A549 (cell line): ENCODE data around the gene MAPK1. TPM values are rescaled to one million over a fixed set of nuclear protein-coding genes. Genes with fewer than 3 reads are reported as not detected.

Experiments used
- ATAC-seq, 2 experiments: fragments of 200-7000 bp in 1 of 2; fragments of >200 bp in 1 of 2; cut with Nextera tagmentation in 1 of 2; cut with Tn5 transposase in 1 of 2; 3 replicates each; pipeline versions ENCODE4 v1.8.0 to v1.9.1; 2018 to 2020; ENCODE audit warnings: mild to moderate bottlenecking in 1 of 2, moderate library complexity in 1 of 2
- CTCF ChIA-PET: fragments of 300-600 bp; sonication (Branson Sonifier 250); formaldehyde crosslinking; extraction: SDS; loops from one replicate; lab custom pipeline; 2021; ENCODE audit warnings: antibody characterized with exemption, inconsistent platforms; lab: Yijun Ruan, JAX
- POLR2A ChIA-PET: fragments of 350-600 bp; formaldehyde crosslinking; extraction: SDS; loops from one replicate; lab custom pipeline; 2021; ENCODE audit warnings: antibody characterized with exemption, inconsistent platforms; lab: Yijun Ruan, JAX
- DNase-seq, 2 experiments: peaks; one replicate each; pipeline versions ENCODE4 v3.0.0 to v3.0.0-alpha.2; 2011 to 2016; ENCODE audit warnings: low read depth in 1 of 2, low spot score in 1 of 2
- FAIRE-seq: peaks from 2 replicates; lab custom pipeline; 2011; peaks lifted over from hg19 to GRCh38; lab: Jason Lieb, UNC
- H3K27ac ChIP-seq, 2 experiments: fragments of >200 bp; sonication (Bioruptor Twin); formaldehyde crosslinking; 3 replicates each; pipeline ENCODE4 v1.5.1; 2016 to 2017
- H3K4me1 ChIP-seq: fragments of >200 bp; sonication (Bioruptor Twin); formaldehyde crosslinking; 3 replicates; pipeline ENCODE4 v1.6.1; 2016
- H3K4me2 ChIP-seq: fragments of >200 bp; sonication (Bioruptor Twin); formaldehyde crosslinking; 3 replicates; pipeline ENCODE4 v1.6.1; 2016
- H3K4me3 ChIP-seq: fragments of >200 bp; sonication (Bioruptor Twin); formaldehyde crosslinking; 3 replicates; pipeline ENCODE4 v1.5.1; 2016
- H3K9me3 ChIP-seq: fragments of >200 bp; sonication (Bioruptor Twin); formaldehyde crosslinking; 3 replicates; pipeline ENCODE4 v1.6.1; 2016
- CEBPB ChIP-seq, 2 experiments: fragments of >200 bp in 1 of 2; sonication (Bioruptor Twin) in 1 of 2; formaldehyde crosslinking in 1 of 2; IDR thresholded peaks; 2 replicates each; pipeline ENCODE4 v1.6.1; 2012 to 2016
- CHD4 ChIP-seq: fragments of 200-600 bp; sonication (generic); IDR thresholded peaks from 2 replicates; pipeline ENCODE4 v1.6.1; 2016; ENCODE audit warnings: antibody characterized with exemption, mild to moderate bottlenecking, borderline replicate concordance
- EHF ChIP-seq: fragments of 250-450 bp; sonication (Bioruptor Pico); IDR thresholded peaks from 2 replicates; pipeline ENCODE4 v1.5.0; 2020; ENCODE audit warnings: mild to moderate bottlenecking
- ESRRA ChIP-seq: fragments of 150-350 bp; IDR thresholded peaks from 2 replicates; pipeline ENCODE4 v1.6.1; 2014; ENCODE audit warnings: mild to moderate bottlenecking, low read length, borderline replicate concordance
- FOXS1 ChIP-seq: fragments of 250-450 bp; sonication (Bioruptor Pico); IDR thresholded peaks from 2 replicates; pipeline ENCODE4 v1.5.0; 2020; ENCODE audit warnings: mild to moderate bottlenecking, moderate library complexity
- HDAC2 ChIP-seq: fragments of 200-600 bp; sonication (generic); IDR thresholded peaks from 2 replicates; pipeline ENCODE4 v1.6.1; 2016
- JUN ChIP-seq, 2 experiments: fragments of >200 bp; sonication (Bioruptor Twin); formaldehyde crosslinking; IDR thresholded peaks; 2 replicates in 1 of 2; 3 replicates in 1 of 2; pipeline ENCODE4 v1.6.1; 2016 to 2017
- KDM5A ChIP-seq: fragments of 200-600 bp; sonication (generic); IDR thresholded peaks from 2 replicates; pipeline ENCODE4 v1.6.1; 2016; ENCODE audit warnings: antibody characterized with exemption, mild to moderate bottlenecking
- MYC ChIP-seq: IDR thresholded peaks from 2 replicates; pipeline ENCODE4 v1.6.1; 2012; ENCODE audit warnings: mild to moderate bottlenecking, inconsistent platforms, low read length, improper control_type of control experiment, borderline replicate concordance
- NPAS2 ChIP-seq: fragments of 250-450 bp; sonication (Bioruptor Pico); IDR thresholded peaks from 2 replicates; pipeline ENCODE4 v1.8.0; 2022; ENCODE audit warnings: mild to moderate bottlenecking, moderate library complexity, borderline replicate concordance
- PHF8 ChIP-seq: fragments of 200-600 bp; sonication (generic); IDR thresholded peaks from 2 replicates; pipeline ENCODE4 v1.6.1; 2016; ENCODE audit warnings: low read depth, mild to moderate bottlenecking, antibody characterized with exemption, moderate library complexity, borderline replicate concordance
- POLR2A ChIP-seq: IDR thresholded peaks from 2 replicates; pipeline ENCODE4 v1.6.1; 2012; ENCODE audit warnings: mild to moderate bottlenecking, low read length
- RCOR1 ChIP-seq: fragments of 150-350 bp; IDR thresholded peaks from 2 replicates; pipeline ENCODE4 v1.6.1; 2014; ENCODE audit warnings: antibody characterized with exemption, low read length, low read depth
- RFX5 ChIP-seq: fragments of 450-650 bp; IDR thresholded peaks from 2 replicates; pipeline ENCODE4 v1.7.1; 2014; ENCODE audit warnings: antibody characterized with exemption, mild to moderate bottlenecking, moderate library complexity
- RNF2 ChIP-seq: fragments of 200-600 bp; sonication (generic); IDR thresholded peaks from 2 replicates; pipeline ENCODE4 v1.6.1; 2016; ENCODE audit warnings: low read depth, mild to moderate bottlenecking, antibody characterized with exemption, moderate library complexity, borderline replicate concordance
- SMC3 ChIP-seq: fragments of >200 bp; sonication (Bioruptor Twin); formaldehyde crosslinking; IDR thresholded peaks from 3 replicates; pipeline ENCODE4 v1.6.1; 2018; ENCODE audit warnings: inconsistent platforms
- SREBF2 ChIP-seq: fragments of 450-650 bp; IDR thresholded peaks from 2 replicates; pipeline ENCODE4 v1.6.1; 2014; ENCODE audit warnings: mild to moderate bottlenecking, moderate library complexity
- TP53 ChIP-seq: fragments of 250-450 bp; sonication (Bioruptor Pico); IDR thresholded peaks from 2 replicates; pipeline ENCODE4 v1.5.0; 2021; ENCODE audit warnings: mild to moderate bottlenecking, moderate library complexity
- ZFP36 ChIP-seq: fragments of 450-650 bp; IDR thresholded peaks from 2 replicates; pipeline ENCODE4 v1.6.1; 2014; ENCODE audit warnings: borderline replicate concordance; ENCODE audit not compliant: partially characterized antibody
- ZSCAN20 ChIP-seq: fragments of 250-450 bp; sonication (Bioruptor Pico); IDR thresholded peaks from 2 replicates; pipeline ENCODE4 v1.8.0; 2022; ENCODE audit warnings: mild to moderate bottlenecking, moderate library complexity
- WGBS: methylation state at CpG from one replicate; pipeline ENCODE4 v1.1.6; 2017; ENCODE audit errors: missing lambda C conversion rate; 5-methylcytosine and 5-hydroxymethylcytosine counted together
- polyA plus RNA-seq, 4 experiments: library from polyadenylated mRNA; depleted of rRNA in 3 of 4; stranded (reverse); fragments of >200 nt; fragmentation: RNase III in 1 of 4; extraction: RNeasy Plus Mini Kit Qiagen cat#74134 plus additional on column Dnase treatment in 1 of 4; gene quantifications; 2 replicates in 3 of 4; 3 replicates in 1 of 4; pipeline ENCODE4 v1.2.3, GENCODE V29; 2011 to 2017
- TF ChIP-seq, protein P1 (sequence below): fragments of >200 bp; sonication (Bioruptor Twin); formaldehyde crosslinking; IDR thresholded peaks from 2 replicates; pipeline ENCODE4 v1.6.1; 2016
- TF ChIP-seq, protein P2 (sequence below): IDR thresholded peaks from 2 replicates; pipeline ENCODE4 v1.6.1; 2012

Gene MAPK1
- polyA plus RNA-seq, 2 of the 4 experiments (the other 2 are of a cell fraction): 28.8 to 85.5 TPM

DNA sequence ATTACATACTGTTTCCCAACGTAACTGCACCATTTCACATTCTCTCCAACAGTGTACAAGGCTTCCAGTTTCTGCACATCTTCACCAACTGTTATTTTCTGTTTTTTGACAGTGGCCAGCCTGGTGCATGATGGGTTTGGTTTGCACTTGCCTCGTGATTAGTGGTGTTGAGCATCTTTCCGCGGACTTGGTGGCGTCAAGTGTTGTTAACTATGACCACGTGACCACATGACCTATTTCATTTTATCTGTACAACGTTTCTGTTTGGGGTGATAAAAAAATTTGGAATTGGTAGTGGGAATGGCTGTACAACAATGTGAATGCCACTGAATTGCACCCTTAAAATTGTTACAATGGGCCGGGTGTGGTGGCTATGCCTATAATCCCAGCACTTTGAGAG, 129.4 kb downstream of the MAPK1 start:
- Histone ChIP-seq H3K27ac (no peak overlapping the region), H3K4me3 (no peak overlapping the region), H3K9me3 (no peaks in the 10 kb centered on the region), H3K4me2 (no peak overlapping the region)
- TF ChIP-seq PHF8 (no peak), ZSCAN20 (CRISPR knock-in tag) (no peak), TP53 (CRISPR knock-in tag) (no peak), HDAC2 (no peak), SREBF2 (no peak), RFX5 (no peak), FOXS1 (CRISPR knock-in tag) (no peak), CHD4 (no peak), ZFP36 (no peak), SMC3 (no peak)
- TF ChIP-seq, protein P1, sequence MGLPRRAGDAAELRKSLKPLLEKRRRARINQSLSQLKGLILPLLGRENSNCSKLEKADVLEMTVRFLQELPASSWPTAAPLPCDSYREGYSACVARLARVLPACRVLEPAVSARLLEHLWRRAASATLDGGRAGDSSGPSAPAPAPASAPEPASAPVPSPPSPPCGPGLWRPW: no peak
- TF ChIP-seq, protein P2, sequence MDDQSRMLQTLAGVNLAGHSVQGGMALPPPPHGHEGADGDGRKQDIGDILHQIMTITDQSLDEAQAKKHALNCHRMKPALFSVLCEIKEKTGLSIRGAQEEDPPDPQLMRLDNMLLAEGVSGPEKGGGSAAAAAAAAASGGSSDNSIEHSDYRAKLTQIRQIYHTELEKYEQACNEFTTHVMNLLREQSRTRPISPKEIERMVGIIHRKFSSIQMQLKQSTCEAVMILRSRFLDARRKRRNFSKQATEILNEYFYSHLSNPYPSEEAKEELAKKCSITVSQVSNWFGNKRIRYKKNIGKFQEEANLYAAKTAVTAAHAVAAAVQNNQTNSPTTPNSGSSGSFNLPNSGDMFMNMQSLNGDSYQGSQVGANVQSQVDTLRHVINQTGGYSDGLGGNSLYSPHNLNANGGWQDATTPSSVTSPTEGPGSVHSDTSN: no peak
- TF ChIP-seq, all 56 proteins: peak for 0
- POLR2A ChIA-PET: no interaction called here
- ATAC-seq (no peak), FAIRE-seq (no peak), DNase-seq (no peak)
- peaks cover 4% of the 10 kb centered on the region; the same call in 1 of the 3 replicates for H3K4me1 ChIP-seq
- CTCF ChIA-PET: interaction anchor here (0.9 kb wide), 1 partner anchor 26 kb away, joined by 3 read pairs; no protein-coding TSS in a partner anchor
- 61% methylated on average over 8 of the region's 8 CpGs for WGBS

DNA sequence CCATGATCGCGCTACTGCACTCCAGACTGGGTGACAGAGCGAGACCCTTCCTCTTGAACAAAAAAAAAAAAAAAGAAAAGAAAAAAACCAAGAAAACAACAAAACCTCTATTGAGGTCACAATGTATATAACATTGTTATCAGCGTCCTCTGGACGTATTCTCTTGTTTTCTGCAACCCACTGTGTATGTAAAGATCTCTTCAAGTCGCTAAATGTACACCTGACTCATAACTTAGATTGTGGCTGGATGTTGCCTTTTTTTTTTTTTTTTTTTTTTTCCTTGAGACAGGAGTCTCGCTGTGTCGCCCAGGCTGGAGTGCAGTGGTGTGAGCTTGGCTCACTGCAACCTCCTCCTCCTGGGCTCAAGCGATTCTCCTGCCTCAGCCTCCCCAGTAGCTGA, 130.5 kb downstream of the MAPK1 start:
- TF ChIP-seq NPAS2 (CRISPR knock-in tag) (no peak), JUN (IDR thresholded peaks at IDR 0.05) (no peak), KDM5A (no peak)
- no peak overlapping the region for H3K27ac ChIP-seq
- H3K4me2 ChIP-seq: no peak overlapping the region
- ATAC-seq (no peak), DNase-seq (no peak), FAIRE-seq (no peak)
- H3K4me1 ChIP-seq: peaks cover 4% of the 10 kb centered on the region; the same call in 1 of the 3 replicates
- CTCF ChIA-PET: no interaction called here
- H3K4me3 ChIP-seq: no peak overlapping the region
- WGBS: 71% methylated on average over 9 of the region's 9 CpGs
- no peaks in the 10 kb centered on the region for H3K9me3 ChIP-seq
- POLR2A ChIA-PET: no interaction called here

DNA sequence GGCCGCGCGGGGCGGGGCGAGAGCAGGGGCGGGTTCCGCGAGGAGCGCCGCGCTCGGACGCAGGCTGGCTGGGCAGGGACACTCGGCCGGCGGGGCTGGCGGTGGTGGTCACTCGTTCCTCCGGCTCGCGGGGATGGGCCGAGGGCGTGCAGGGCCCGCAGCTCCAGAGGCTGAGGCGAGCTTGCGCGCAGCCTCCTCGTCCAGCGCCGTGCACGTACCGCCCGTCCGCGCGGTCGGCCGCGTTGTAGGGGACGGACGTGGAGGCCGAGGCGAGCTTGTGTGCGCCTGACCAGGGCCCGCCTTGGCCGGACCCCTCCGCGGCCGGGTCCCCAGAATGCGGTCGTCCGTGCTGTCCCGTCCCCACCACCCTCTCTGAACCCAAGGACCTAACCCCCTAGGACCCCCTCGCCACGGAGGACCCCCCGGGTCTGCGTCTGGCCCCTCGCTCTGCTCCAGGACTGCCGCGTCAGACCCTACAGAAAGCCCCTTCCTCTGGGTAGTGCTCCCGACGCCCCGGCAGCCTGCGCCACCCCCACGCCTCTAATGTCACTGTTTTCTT, 131.3 kb downstream of the MAPK1 start:
- CTCF ChIA-PET: no interaction called here
- DNase-seq (no peak), FAIRE-seq (no peak), ATAC-seq (peak; percentile 57 to 75)
- Histone ChIP-seq H3K9me3 (no peaks in the 10 kb centered on the region), H3K4me1 (peaks cover 4% of the 10 kb centered on the region; the same call in 1 of the 3 replicates), H3K4me2 (peak overlapping the region; percentile 82), H3K27ac (peak overlapping the region in 1 of 2 experiments; percentile 63; a peak in 1 of 6 replicates), H3K4me3 (peak overlapping the region; percentile 48)
- TF ChIP-seq HDAC2 (no peak), CEBPB (IDR thresholded peaks at IDR 0.05) (no peak), RCOR1 (no peak), ESRRA (no peak), EHF (CRISPR knock-in tag) (no peak), RNF2 (no peak), POLR2A (peak; percentile 57), MYC (no peak)
- WGBS: 42% methylated on average over 7 of the region's 65 CpGs
- POLR2A ChIA-PET: interaction anchor here (0.6 to 1.8 kb wide), 8 partner anchors 8 to 209 kb away, joined by 3 to 15 read pairs (median 3); partner anchors contain the start of gene MAPK1
